Measurements from ENCODE around the gene ALG14. TPM values are rescaled to one million over a fixed set of nuclear protein-coding genes. Genes with fewer than 3 reads are reported as not detected.
"Not testable (repeated sequence)": the region's sequence is repeated elsewhere in the genome, so short reads cannot be mapped to it uniquely, and the experiment has no call there.

ALG14 gene
- total and polyA plus RNA-seq, 7 donors, result 0.48 to 2.7 (median 2.1) TPM

- intact Hi-C loops (cut with DNase I), result no loop called here
- ATAC-seq (no peak), DNase-seq (no peak)
- Histone ChIP-seq H3K4me1 (no peaks in the 10 kb centered on the region), H3K4me3 (no peak overlapping the region), H3K27me3 (ENCODE audit: insufficient read depth in 3 of 3, low read length in 2 of 3) (peaks cover 0 to 7% (median 0%) of the 10 kb centered on the region in 3 donors), H3K27ac (no peak overlapping the region), H3K9me3 (no peaks in the 10 kb centered on the region), H3K36me3 (ENCODE audit: insufficient read depth in 1 of 2, low read depth in 1 of 2) (no peaks in the 10 kb centered on the region)
- TF ChIP-seq, protein P1, sequence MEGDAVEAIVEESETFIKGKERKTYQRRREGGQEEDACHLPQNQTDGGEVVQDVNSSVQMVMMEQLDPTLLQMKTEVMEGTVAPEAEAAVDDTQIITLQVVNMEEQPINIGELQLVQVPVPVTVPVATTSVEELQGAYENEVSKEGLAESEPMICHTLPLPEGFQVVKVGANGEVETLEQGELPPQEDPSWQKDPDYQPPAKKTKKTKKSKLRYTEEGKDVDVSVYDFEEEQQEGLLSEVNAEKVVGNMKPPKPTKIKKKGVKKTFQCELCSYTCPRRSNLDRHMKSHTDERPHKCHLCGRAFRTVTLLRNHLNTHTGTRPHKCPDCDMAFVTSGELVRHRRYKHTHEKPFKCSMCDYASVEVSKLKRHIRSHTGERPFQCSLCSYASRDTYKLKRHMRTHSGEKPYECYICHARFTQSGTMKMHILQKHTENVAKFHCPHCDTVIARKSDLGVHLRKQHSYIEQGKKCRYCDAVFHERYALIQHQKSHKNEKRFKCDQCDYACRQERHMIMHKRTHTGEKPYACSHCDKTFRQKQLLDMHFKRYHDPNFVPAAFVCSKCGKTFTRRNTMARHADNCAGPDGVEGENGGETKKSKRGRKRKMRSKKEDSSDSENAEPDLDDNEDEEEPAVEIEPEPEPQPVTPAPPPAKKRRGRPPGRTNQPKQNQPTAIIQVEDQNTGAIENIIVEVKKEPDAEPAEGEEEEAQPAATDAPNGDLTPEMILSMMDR (IDR thresholded peaks at IDR 0.05), result no peak
- 80 to 90% (median 83%) methylated on average over 4 of the region's 4 CpGs for WGBS, 3 donors
Measured at GRCh38 chr1:95097426-95097825, 24.7 kb upstream of the ALG14 start.

DNA sequence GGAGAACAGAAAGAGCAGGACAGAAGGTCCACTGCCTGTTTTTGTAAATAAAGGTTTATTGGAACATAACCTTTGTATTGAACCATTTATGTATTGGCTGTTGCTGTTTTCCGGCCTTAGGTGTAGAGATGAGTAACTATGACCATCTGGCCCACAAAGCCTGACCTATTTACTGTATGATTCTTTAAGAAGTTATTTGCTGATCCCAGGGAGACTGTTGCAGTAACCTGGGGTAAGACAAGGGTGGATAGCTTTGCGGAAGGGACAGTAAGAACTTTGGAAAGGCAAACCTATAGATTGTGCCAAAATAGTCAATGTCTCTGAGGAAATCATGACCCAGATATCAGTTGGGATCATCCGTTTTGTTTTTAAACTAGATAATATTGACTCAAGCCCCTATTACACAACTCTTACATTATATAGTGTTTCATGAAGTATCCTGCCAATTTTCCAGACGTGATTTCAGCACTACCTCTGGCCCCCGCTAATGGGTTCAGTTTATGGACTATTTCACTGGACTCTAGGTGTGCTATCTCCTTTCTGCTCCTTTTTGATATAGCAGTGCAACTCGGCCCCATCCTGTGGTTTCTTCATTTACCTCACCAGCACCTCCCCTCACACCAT is 23.6 kb upstream of the ALG14 start:
- no peak overlapping the region for H3K4me3 ChIP-seq
- no peaks in the 10 kb centered on the region for H3K4me1 ChIP-seq
- TF ChIP-seq, protein P1 (IDR thresholded peaks at IDR 0.05), result no peak
- intact Hi-C loops (cut with DNase I), result no loop called here
- 72 to 82% (median 72%) methylated on average over 6 of the region's 6 CpGs for WGBS, 3 donors
- no peaks in the 10 kb centered on the region for H3K27me3 ChIP-seq (ENCODE audit: insufficient read depth in 3 of 3, low read length in 2 of 3)
- no peak overlapping the region for H3K27ac ChIP-seq
- ATAC-seq (peak; percentile 39 to 76 (median 59)), DNase-seq (no peak)
- H3K36me3 ChIP-seq (ENCODE audit: insufficient read depth in 1 of 2, low read depth in 1 of 2), result no peaks in the 10 kb centered on the region
- H3K9me3 ChIP-seq, result no peaks in the 10 kb centered on the region

- Histone ChIP-seq H3K36me3 (ENCODE audit: insufficient read depth in 1 of 2, low read depth in 1 of 2) (no peaks in the 10 kb centered on the region), H3K4me3 (no peak overlapping the region), H3K4me1 (no peaks in the 10 kb centered on the region), H3K27ac (no peak overlapping the region), H3K9me3 (no peaks in the 10 kb centered on the region), H3K27me3 (ENCODE audit: insufficient read depth in 3 of 3, low read length in 2 of 3) (no peaks in the 10 kb centered on the region)
- TF ChIP-seq, protein P1 (IDR thresholded peaks at IDR 0.05), result no peak
- intact Hi-C loops (cut with DNase I), result no loop called here
- peak in 1 of 4 donors; percentile 21 for ATAC-seq
- no peak for DNase-seq
- WGBS, 3 donors, result 75 to 93% (median 84%) methylated on average over 2 of the region's 2 CpGs
Measured at GRCh38 chr1:95095833-95096217, 23.1 kb upstream of the ALG14 start.

DNA sequence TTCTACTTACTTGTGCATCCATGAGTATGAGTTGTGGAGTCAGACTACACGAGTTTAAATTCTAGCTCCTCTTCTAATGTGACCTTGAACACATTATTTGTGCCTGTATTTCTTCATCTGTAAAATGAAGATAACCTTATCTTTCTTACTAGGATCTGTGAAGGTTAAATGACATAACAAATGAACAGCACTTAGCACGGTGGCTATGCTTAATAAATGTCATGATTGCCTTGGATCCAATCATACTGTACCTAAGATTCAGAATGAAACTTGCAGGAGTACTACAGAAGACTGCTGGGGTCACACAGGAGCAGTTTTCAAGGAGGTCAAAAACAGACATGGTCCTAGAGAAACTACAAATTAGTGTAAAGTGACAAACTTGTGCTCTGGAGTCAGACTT is 22.2 kb upstream of the ALG14 start:
- H3K36me3 ChIP-seq (ENCODE audit: insufficient read depth in 1 of 2, low read depth in 1 of 2), result no peaks in the 10 kb centered on the region
- H3K4me1 ChIP-seq, result no peaks in the 10 kb centered on the region
- H3K27me3 ChIP-seq (ENCODE audit: insufficient read depth in 3 of 3, low read length in 2 of 3), result no peaks in the 10 kb centered on the region
- DNase-seq (no peak), ATAC-seq (no peak)
- H3K9me3 ChIP-seq, result no peaks in the 10 kb centered on the region
- TF ChIP-seq, protein P1 (IDR thresholded peaks at IDR 0.05), result no peak
- no peak overlapping the region for H3K4me3 ChIP-seq
- intact Hi-C loops (cut with DNase I), result no loop called here
- H3K27ac ChIP-seq, result no peak overlapping the region
- WGBS, 3 donors, result 60 to 68% (median 63%) methylated on average over 2 of the region's 2 CpGs

- Histone ChIP-seq H3K36me3 (ENCODE audit: insufficient read depth in 1 of 2, low read depth in 1 of 2) (no peaks in the 10 kb centered on the region), H3K4me1 (no peaks in the 10 kb centered on the region), H3K4me3 (no peak overlapping the region), H3K9me3 (no peaks in the 10 kb centered on the region), H3K27me3 (ENCODE audit: insufficient read depth in 3 of 3, low read length in 2 of 3) (no peaks in the 10 kb centered on the region), H3K27ac (no peak overlapping the region)
- DNase-seq (no peak), ATAC-seq (no peak)
- 53 to 100% (median 91%) methylated on average over 1 of the region's 1 CpG for WGBS, 3 donors
- intact Hi-C loops (cut with DNase I), result no loop called here
- TF ChIP-seq, protein P1 (IDR thresholded peaks at IDR 0.05), result no peak
Measured at GRCh38 chr1:95093296-95093695, 20.5 kb upstream of the ALG14 start.

DNA sequence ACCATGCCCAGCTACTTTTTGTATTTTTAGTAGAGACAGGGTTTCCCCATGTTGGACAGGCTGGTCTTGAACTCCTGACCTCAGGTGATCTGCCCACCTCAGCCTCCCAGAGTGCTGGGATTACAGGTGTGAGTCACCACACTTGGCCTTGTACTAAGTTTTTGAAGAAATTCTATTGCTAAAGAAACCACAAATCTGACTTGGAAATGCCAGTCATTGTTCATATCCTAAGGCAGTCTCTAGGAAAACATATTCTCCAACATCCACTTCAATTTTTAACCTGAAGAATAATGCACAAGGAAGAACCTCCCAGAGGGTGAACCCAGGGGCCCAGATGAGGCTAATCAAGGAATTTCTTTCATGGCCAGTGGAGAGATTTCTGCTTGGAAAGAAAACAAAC is 20.1 kb upstream of the ALG14 start:
- H3K4me1 ChIP-seq; ATAC-seq; H3K36me3 ChIP-seq (ENCODE audit: insufficient read depth in 1 of 2, low read depth in 1 of 2); H3K27ac ChIP-seq; H3K9me3 ChIP-seq; intact Hi-C loops (cut with DNase I); H3K27me3 ChIP-seq (ENCODE audit: insufficient read depth in 3 of 3, low read length in 2 of 3); H3K4me3 ChIP-seq; DNase-seq: not testable (repeated sequence)

GRCh38 chr1:95091290-95091689 is 18.5 kb upstream of the ALG14 start:
- H3K27me3 ChIP-seq (ENCODE audit: insufficient read depth in 3 of 3, low read length in 2 of 3); H3K36me3 ChIP-seq (ENCODE audit: insufficient read depth in 1 of 2, low read depth in 1 of 2); H3K4me3 ChIP-seq; ATAC-seq; H3K27ac ChIP-seq; intact Hi-C loops (cut with DNase I); DNase-seq; H3K9me3 ChIP-seq; H3K4me1 ChIP-seq: not testable (repeated sequence)
- WGBS, 3 donors, result 52 to 79% (median 74%) methylated on average over 21 to 28 of the region's 28 CpGs

Data from psoas muscle (tissue), 8 donors.